Suprapubic skin (tissue), 3 donors: Measurements from ENCODE around the gene HERC6.

Experiments
- CTCF ChIP-seq, 2 donors: fragments of 200-600 bp in 1 of 2; fragments of 450-650 bp in 1 of 2; sonication (generic) in 1 of 2; IDR thresholded peaks; one replicate each; pipeline ENCODE4 v1.5.1; 2016 to 2019; ENCODE audit warnings: antibody characterized with exemption in 2 of 2, mild to moderate bottlenecking in 1 of 2, moderate library complexity in 1 of 2
- POLR2A ChIP-seq, 2 donors: fragments of 450-650 bp; IDR thresholded peaks; one replicate each; pipeline ENCODE4 v1.6.1; 2017; ENCODE audit warnings: antibody characterized with exemption in 2 of 2, mild to moderate bottlenecking in 2 of 2, moderate library complexity in 2 of 2

DNA sequence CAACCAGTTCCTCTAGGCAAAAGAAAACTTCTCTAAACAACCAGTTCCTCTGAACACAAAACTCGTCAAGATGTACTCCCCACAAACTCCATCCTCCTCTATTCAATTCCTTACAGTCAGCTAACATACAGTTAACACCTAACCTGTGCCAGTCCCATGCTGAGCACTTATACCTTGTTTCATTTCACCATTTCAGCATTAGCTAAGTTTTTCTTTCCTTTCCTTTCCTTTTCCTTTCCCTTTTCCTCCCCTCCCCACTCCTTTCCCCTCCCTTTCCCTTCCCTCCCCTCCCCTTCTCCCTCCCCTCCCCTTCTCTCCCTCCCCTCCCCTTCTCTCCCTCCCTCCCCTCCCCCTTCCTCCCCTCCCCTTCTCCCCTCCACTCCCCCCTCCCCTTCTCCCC is 13.1 kb downstream of the HERC6 start:
- TF ChIP-seq CTCF (IDR thresholded peaks at IDR 0.05) (no peak), POLR2A (IDR thresholded peaks at IDR 0.05) (no peak)
